K562 (cell line): ENCODE results near the gene PIGM. TPM values are rescaled to one million over a fixed set of nuclear protein-coding genes. Genes with fewer than 3 reads are reported as not detected.

Source experiments
- ATAC-seq: fragments of 200-7000 bp; cut with Tn5 transposase; 3 replicates; pipeline ENCODE4 v1.9.1; 2020; ENCODE audit warnings: moderate library complexity
- BruUV-seq: library from RNA; stranded (reverse); fragments of 400-500 nt; replicated peaks from 2 replicates; lab custom pipeline; 2021; lab: Mats Ljungman, UMichigan
- CTCF ChIA-PET: fragments of 300-600 bp; formaldehyde crosslinking; extraction: SDS; loops from one replicate; lab custom pipeline; 2021; ENCODE audit warnings: low intra/inter-chr PET ratio; lab: Yijun Ruan, JAX
- POLR2A ChIA-PET: fragments of 300-600, 350-650 bp; sonication (Branson Sonifier 250); formaldehyde crosslinking; extraction: SDS; loops from one replicate; lab custom pipeline; 2021; ENCODE audit warnings: antibody characterized with exemption, inconsistent platforms; lab: Yijun Ruan, JAX
- DNase-seq, 4 experiments: peaks; one replicate each; pipeline versions ENCODE4 v3.0.0 to v3.0.0-alpha.2; 2011 to 2018; ENCODE audit warnings: low spot score in 3 of 4, mixed read lengths in 3 of 4; ENCODE audit errors: extremely low read depth in 1 of 4
- FAIRE-seq: peaks from 2 replicates; lab custom pipeline; 2011; peaks lifted over from hg19 to GRCh38; lab: Jason Lieb, UNC
- H2AFZ ChIP-seq: 2 replicates; pipeline ENCODE4 v1.6.0; 2011; ENCODE audit warnings: low read depth, low read length, control low read depth, inconsistent platforms
- H3K27ac ChIP-seq: fragments of 200-600 bp; 3 replicates; pipeline ENCODE4 v1.8.0; 2011; ENCODE audit warnings: low read depth, mild to moderate bottlenecking, control low read depth, inconsistent platforms, low read length, moderate library complexity, mixed read lengths; ENCODE audit errors: extremely low read depth
- H3K27me3 ChIP-seq, 2 experiments: fragments of 300-600 bp in 1 of 2; 2 replicates in 1 of 2; 3 replicates in 1 of 2; pipeline versions ENCODE4 v1.6.0 to v1.8.0; 2011; ENCODE audit warnings: inconsistent platforms in 2 of 2, low read length in 2 of 2, mild to moderate bottlenecking in 1 of 2, mixed read lengths in 1 of 2, moderate library complexity in 1 of 2; ENCODE audit not compliant: control insufficient read depth in 2 of 2, insufficient read depth in 2 of 2
- H3K36me3 ChIP-seq: fragments of 300-600 bp; 3 replicates; pipeline ENCODE4 v1.8.0; 2011; ENCODE audit warnings: mild to moderate bottlenecking, low read length, inconsistent platforms; ENCODE audit not compliant: control insufficient read depth, insufficient read depth
- H3K4me1 ChIP-seq, 2 experiments: fragments of 200-600 bp in 1 of 2; replicated peaks in 1 of 2; 2 replicates in 1 of 2; 3 replicates in 1 of 2; pipeline versions ENCODE4 v1.5.1 to v1.8.0; 2011; ENCODE audit warnings: inconsistent platforms in 2 of 2, low read length in 2 of 2, mild to moderate bottlenecking in 1 of 2, mixed read lengths in 1 of 2, moderate library complexity in 1 of 2; ENCODE audit not compliant: control insufficient read depth in 2 of 2, insufficient read depth in 2 of 2
- H3K4me2 ChIP-seq: 2 replicates; pipeline ENCODE4 v1.6.1; 2011; ENCODE audit warnings: low read length, control low read depth, inconsistent platforms, mixed read lengths; ENCODE audit not compliant: insufficient read depth
- H3K4me3 ChIP-seq: fragments of 200-600 bp; sonication (generic), shearing (Covaris generic); 2 replicates; pipeline ENCODE4 v1.5.1; 2016; ENCODE audit warnings: control low read depth, inconsistent platforms
- H3K79me2 ChIP-seq: fragments of 200-600 bp; 3 replicates; pipeline ENCODE4 v1.8.0; 2011; ENCODE audit warnings: low read length, inconsistent platforms; ENCODE audit not compliant: control insufficient read depth, insufficient read depth
- H3K9ac ChIP-seq, 2 experiments: 2 replicates each; pipeline versions ENCODE4 v1.6.0 to v1.6.1; 2011; ENCODE audit warnings: low read depth in 2 of 2, low read length in 2 of 2, control low read depth in 1 of 2, inconsistent platforms in 1 of 2, mild to moderate bottlenecking in 1 of 2, mixed read lengths in 1 of 2; ENCODE audit not compliant: insufficient read depth in 1 of 2
- H3K9me1 ChIP-seq: one replicate; pipeline ENCODE4 v1.6.0; 2011; ENCODE audit warnings: inconsistent platforms, mild to moderate bottlenecking, low read length, moderate library complexity; ENCODE audit not compliant: control insufficient read depth, insufficient read depth
- H3K9me3 ChIP-seq: replicated peaks from 2 replicates; pipeline ENCODE4 v1.5.1; 2011; ENCODE audit warnings: low read depth, low read length, inconsistent platforms; ENCODE audit not compliant: control insufficient read depth, insufficient read depth
- H4K20me1 ChIP-seq: replicated peaks from 2 replicates; pipeline ENCODE4 v1.6.1; 2011; ENCODE audit warnings: low read length, inconsistent platforms, mixed read lengths; ENCODE audit not compliant: control insufficient read depth, insufficient read depth
- ASH1L ChIP-seq: fragments of 450-650 bp; IDR thresholded peaks from 2 replicates; pipeline ENCODE4 v1.6.1; 2018; ENCODE audit warnings: borderline replicate concordance, mild to moderate bottlenecking, low read depth; ENCODE audit not compliant: partially characterized antibody
- BCOR ChIP-seq: fragments of 450-650 bp; IDR thresholded peaks from 2 replicates; pipeline ENCODE4 v1.6.1; 2016
- CAMTA2 ChIP-seq: fragments of 250-450 bp; sonication (Bioruptor Pico); conservative IDR thresholded peaks from 2 replicates; pipeline ENCODE4 v1.5.1; 2022
- HIVEP1 ChIP-seq: fragments of 250-450 bp; sonication (Bioruptor Pico); IDR thresholded peaks from 2 replicates; pipeline ENCODE4 v1.4.0; 2020; ENCODE audit warnings: mild to moderate bottlenecking
- RCOR1 ChIP-seq, 2 experiments: IDR thresholded peaks; 2 replicates each; pipeline ENCODE4 v1.6.1; 2012; ENCODE audit warnings: low read depth in 2 of 2, low read length in 2 of 2, borderline replicate concordance in 1 of 2, improper control_type of control experiment in 1 of 2
- SRSF3 ChIP-seq: fragments of 200-400 bp; formaldehyde crosslinking; IDR thresholded peaks from 2 replicates; pipeline ENCODE4 v1.6.1; 2016; ENCODE audit warnings: mild to moderate bottlenecking, low read length, moderate library complexity; ENCODE audit not compliant: insufficient read depth
- ZFP30 ChIP-seq: fragments of 250-450 bp; sonication (Bioruptor Pico); IDR thresholded peaks from 2 replicates; pipeline ENCODE4 v1.8.0; 2022; ENCODE audit warnings: moderate library complexity, mild to moderate bottlenecking, inconsistent platforms, borderline replicate concordance
- ZNF79 ChIP-seq: fragments of 250-450 bp; sonication (Bioruptor Pico); IDR thresholded peaks from 2 replicates; pipeline ENCODE4 v1.4.0; 2020; ENCODE audit warnings: low read depth, mild to moderate bottlenecking, moderate library complexity
- WGBS: fragments of 100-300 bp; shearing (Covaris generic); methylation state at CpG from one replicate; pipeline ENCODE4 v1.1.6; 2016; ENCODE audit warnings: low coverage, mixed read lengths; ENCODE audit not compliant: insufficient coverage; ENCODE audit errors: missing lambda C conversion rate; 5-methylcytosine and 5-hydroxymethylcytosine counted together
- in situ Hi-C: fragments of 300-500 bp; cut with MboI; formaldehyde crosslinking; loops from 4 replicates; pipeline ENCODE4 v1.15.0; 2018; ENCODE audit warnings: inconsistent platforms, mixed read lengths
- intact Hi-C: fragments of 100-400 bp; cut with micrococcal nuclease; formaldehyde crosslinking; loops from 2 replicates; pipeline ENCODE4 v1.14.2; 2022
- polyA plus RNA-seq, 8 experiments: library from polyadenylated mRNA; depleted of rRNA in 4 of 8; stranded (reverse) in 5 of 8; unstranded in 3 of 8; fragments of >200 nt; fragmentation: Nextera tagmentation in 2 of 8; fragmentation: Illumina TruSeq in 1 of 8; extraction: Ambion mirVana in 2 of 8; extraction: Trizol in 1 of 8; gene quantifications; 2 replicates each; pipeline versions ENCODE4 v1.2.1 to v1.2.3, GENCODE V29; 2011 to 2014; ENCODE audit warnings: inconsistent platforms in 1 of 8, missing spikeins in 1 of 8
- total RNA-seq, 7 experiments: library from RNA; depleted of rRNA in 6 of 7; stranded (reverse); fragments of >200 nt in 6 of 7; fragmentation: Illumina TruSeq in 2 of 7; extraction: Trizol in 2 of 7; gene quantifications; 2 replicates each; pipeline versions ENCODE4 v1.2.1 to v1.2.3, GENCODE V29; 2011 to 2021; ENCODE audit warnings: low replicate concordance in 1 of 7
- TF ChIP-seq, protein P1 (sequence below): fragments of 450-650 bp; IDR thresholded peaks from 2 replicates; pipeline ENCODE4 v1.6.1; 2014; ENCODE audit warnings: low read depth, mild to moderate bottlenecking, moderate library complexity, borderline replicate concordance

Gene PIGM
- total and polyA plus RNA-seq, 9 of the 15 experiments (the other 6 are each of a cell fraction or from before 2014, with no cell fraction given): 2.6 to 6.7 (median 4.3) TPM

DNA sequence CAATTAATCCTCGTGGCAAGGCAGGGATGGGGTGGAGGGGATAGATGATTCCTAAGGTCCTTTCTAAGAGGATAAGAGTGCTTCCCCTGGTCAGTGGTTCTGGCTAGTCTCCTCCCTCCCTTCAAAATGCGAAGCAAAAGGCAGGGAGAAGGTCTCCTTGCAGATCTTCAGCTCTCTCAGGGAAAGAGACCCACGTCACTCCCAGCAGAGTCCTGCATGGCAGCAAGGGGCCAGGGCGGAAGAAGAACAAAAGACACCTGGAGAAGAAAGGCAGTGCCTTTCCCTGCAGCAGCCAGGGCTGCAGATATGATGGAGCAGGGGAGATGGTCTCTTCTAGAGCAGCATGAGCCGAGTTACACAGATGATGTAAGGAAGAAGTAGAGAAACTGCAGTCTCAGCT, 48.1 kb downstream of the PIGM start:
- CTCF ChIA-PET: no interaction called here
- in situ Hi-C loops (loop anchor here (25.0 kb wide), 1 partner anchor 796 kb away; no protein-coding TSS in a partner anchor), intact Hi-C loops (no loop called here)
- Histone ChIP-seq H3K9ac (no peak overlapping the region), H3K4me1 (no peaks in the 10 kb centered on the region), H3K27ac (no peak overlapping the region), H3K9me3 (no peaks in the 10 kb centered on the region), H3K27me3 (peaks cover 23 to 39% of the 10 kb centered on the region in 2 experiments; a peak in 4 of 5 replicates), H2AFZ (no peak overlapping the region), H4K20me1 (no peaks in the 10 kb centered on the region), H3K79me2 (no peaks in the 10 kb centered on the region), H3K9me1 (no peaks in the 10 kb centered on the region), H3K36me3 (no peaks in the 10 kb centered on the region), H3K4me3 (no peak overlapping the region), H3K4me2 (no peak overlapping the region)
- ATAC-seq: no peak
- POLR2A ChIA-PET: interaction anchor here (0.5 to 1.2 kb wide), 2 partner anchors 24 to 60 kb away, joined by 3 read pairs; no protein-coding TSS in a partner anchor
- TF ChIP-seq ZFP30 (CRISPR knock-in tag) (no peak), RCOR1 (IDR thresholded peaks at IDR 0.05; ENCODE audit: borderline replicate concordance in 1 of 2, low read depth in 2 of 2, low read length in 2 of 2) (no peak), CAMTA2 (CRISPR knock-in tag) (no peak), ZNF79 (CRISPR knock-in tag) (no peak), HIVEP1 (CRISPR knock-in tag) (no peak), ASH1L (no peak), BCOR (no peak), SRSF3 (no peak)
- TF ChIP-seq, protein P1, sequence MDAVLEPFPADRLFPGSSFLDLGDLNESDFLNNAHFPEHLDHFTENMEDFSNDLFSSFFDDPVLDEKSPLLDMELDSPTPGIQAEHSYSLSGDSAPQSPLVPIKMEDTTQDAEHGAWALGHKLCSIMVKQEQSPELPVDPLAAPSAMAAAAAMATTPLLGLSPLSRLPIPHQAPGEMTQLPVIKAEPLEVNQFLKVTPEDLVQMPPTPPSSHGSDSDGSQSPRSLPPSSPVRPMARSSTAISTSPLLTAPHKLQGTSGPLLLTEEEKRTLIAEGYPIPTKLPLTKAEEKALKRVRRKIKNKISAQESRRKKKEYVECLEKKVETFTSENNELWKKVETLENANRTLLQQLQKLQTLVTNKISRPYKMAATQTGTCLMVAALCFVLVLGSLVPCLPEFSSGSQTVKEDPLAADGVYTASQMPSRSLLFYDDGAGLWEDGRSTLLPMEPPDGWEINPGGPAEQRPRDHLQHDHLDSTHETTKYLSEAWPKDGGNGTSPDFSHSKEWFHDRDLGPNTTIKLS: no peak
- 0% methylated on average over 5 of the region's 5 CpGs for WGBS
- no TSS peak for BruUV-seq
- FAIRE-seq: no peak
- DNase-seq: no peak
